ENCODE results near the gene NAALADL1.

Gene NAALADL1

DNA sequence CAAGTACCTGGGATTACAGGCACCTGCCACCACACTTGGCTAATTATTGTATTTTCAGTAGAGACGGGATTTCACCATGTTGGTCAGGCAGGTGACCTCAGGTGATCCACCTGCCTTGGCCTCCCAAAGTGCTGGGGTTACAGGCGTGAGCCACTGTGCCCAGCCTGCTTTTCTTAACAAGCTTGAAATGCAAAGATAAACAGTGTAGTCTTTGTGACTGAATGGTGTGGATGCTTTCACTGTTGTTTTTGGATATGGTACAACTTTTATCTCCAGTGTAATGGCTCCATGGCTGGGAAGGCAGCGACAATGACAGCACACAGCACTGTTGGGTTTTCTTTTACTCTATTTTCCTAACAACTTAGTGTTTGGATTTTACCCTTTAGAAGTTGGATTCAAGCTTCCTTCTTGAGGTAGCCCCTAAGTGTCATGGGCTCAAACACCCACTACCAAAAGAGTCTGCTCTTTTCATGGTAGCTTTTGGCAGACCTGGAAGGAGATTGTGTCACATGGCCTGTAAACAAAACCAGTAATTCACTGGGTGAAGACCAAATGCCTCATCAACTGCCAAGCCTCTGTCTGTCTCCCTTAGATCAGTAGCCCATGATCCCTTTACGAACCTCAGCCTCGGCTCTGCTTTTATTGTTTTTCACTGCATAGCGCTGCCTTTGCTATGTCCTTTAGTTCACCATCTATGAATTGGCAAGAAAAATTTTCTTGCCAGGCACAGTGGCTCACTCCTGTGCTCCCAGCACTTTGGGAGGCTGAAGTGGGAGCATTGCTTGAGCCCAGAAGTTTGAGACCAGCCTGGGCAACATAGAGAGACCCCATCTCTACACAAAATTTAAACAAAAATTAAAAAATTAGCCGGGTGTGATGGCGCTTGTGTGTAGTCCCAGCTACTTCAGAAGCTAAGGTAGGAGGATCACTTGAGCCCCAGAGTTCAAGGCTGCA is 44.1 kb upstream of the NAALADL1 start:
- peaks cover 3% of the 10 kb centered on the region for H3K36me3 ChIP-seq (ENCODE audit: control insufficient read depth, insufficient read depth, low read length)
- TF ChIP-seq CTCF (IDR thresholded peaks at IDR 0.05; ENCODE audit: insufficient read depth, low read length, poor library complexity, severe bottlenecking), result no peak
- H3K4me3 ChIP-seq (replicated peaks; ENCODE audit: low read depth, low read length), result no peak overlapping the region
- H3K27me3 ChIP-seq (replicated peaks; ENCODE audit: control insufficient read depth, insufficient read depth, low read length), result no peaks in the 10 kb centered on the region
- no peak for DNase-seq (ENCODE audit: extremely low read depth, insufficient read length)

DNA sequence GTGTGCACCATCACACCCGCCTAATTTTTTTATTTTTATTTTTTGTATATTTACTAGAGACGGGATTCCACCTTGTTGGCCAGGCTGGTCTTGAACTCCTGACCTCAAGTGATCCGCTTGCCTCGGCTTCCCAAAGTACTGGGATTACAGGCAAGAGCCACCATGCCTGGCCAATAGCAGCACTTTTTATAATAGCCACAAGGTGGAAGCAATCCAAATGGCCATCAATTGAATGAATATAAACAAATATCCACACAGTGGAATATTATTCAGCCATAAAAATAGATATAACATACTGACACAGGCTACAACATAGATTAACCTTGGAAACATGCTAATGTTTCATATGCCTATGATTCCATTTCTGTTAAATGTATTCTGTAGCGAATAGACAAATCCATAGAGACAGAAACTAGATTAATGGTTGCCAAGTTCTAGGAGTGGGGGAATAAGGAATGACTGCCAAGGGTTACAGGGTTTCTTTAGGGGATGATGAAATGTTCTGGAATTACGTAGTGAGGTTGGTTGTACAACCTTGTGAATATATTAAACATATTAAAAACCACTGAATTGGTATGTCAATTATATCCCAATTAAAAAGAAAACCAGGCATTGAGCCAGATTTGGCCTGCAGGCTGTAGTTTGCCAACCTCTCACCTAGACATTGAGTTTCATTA is 42.5 kb upstream of the NAALADL1 start:
- peak; percentile 7 for TF ChIP-seq CTCF (IDR thresholded peaks at IDR 0.05; ENCODE audit: insufficient read depth, low read length, poor library complexity, severe bottlenecking)
- no peak overlapping the region for H3K4me3 ChIP-seq (replicated peaks; ENCODE audit: low read depth, low read length)
- peaks cover 3% of the 10 kb centered on the region for H3K36me3 ChIP-seq (ENCODE audit: control insufficient read depth, insufficient read depth, low read length)
- no peak for DNase-seq (ENCODE audit: extremely low read depth, insufficient read length)
- no peaks in the 10 kb centered on the region for H3K27me3 ChIP-seq (replicated peaks; ENCODE audit: control insufficient read depth, insufficient read depth, low read length)

DNA sequence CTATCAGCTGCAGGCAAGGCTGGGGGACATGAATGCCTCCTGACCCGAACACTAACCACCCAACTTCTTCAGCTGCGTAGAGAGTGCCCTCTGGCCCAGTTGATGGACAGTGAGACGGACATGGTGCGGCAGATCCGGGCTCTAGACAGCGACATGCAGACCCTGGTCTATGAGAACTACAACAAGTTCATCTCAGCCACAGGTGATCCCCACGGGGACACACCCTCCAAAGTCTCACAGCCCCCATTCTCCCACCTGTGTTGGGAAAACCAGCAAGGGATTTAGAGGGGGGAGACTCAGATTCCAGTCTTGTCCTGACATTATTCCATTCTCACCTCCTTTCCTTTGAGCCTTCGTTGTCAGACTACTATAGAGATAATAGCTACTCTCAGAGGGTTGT is 38.6 kb upstream of the NAALADL1 start:
- Histone ChIP-seq H3K36me3 (ENCODE audit: control insufficient read depth, insufficient read depth, low read length) (peaks cover 3% of the 10 kb centered on the region), H3K4me3 (replicated peaks; ENCODE audit: low read depth, low read length) (peak overlapping the region; percentile 76), H3K27me3 (replicated peaks; ENCODE audit: control insufficient read depth, insufficient read depth, low read length) (no peaks in the 10 kb centered on the region)
- DNase-seq (ENCODE audit: extremely low read depth, insufficient read length), result no peak
- TF ChIP-seq CTCF (IDR thresholded peaks at IDR 0.05; ENCODE audit: insufficient read depth, low read length, poor library complexity, severe bottlenecking), result no peak

DNA sequence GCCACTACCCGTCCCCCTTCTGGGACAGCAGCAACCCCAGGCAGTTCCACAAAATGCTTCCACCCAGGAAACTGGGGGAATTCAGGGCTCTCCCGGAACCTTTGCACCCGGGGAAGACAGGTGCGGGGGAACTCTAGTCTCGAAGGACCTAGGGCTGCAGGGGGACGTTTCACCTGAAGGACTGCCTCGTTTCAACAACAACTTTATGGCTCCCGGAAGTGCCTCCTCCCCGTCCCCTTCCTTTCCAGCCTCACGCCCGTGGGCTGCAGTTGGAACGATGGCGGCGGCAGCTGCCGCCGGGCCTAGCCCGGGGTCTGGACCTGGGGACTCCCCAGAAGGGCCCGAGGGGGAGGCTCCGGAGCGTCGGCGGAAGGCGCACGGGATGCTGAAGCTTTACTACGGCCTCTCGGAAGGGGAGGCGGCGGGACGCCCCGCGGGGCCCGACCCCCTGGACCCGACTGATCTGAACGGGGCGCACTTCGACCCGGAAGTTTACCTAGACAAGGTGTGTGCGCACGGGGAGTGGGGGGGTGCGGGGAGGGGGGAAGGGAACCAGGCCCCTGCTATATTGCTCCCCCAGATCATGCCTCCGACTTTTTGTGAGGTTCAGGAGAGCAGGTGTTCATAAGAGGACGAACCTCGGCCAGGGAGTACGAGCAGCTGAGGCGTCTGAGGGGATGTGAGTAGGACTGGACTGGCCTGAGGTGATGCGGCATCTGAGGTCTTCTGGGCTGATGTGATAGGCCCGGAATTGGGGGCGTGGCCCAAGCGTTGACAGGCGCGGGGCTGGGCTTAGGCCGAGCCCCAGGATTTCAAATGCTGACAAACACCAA is 37.8 kb upstream of the NAALADL1 start, which contains the start of gene VPS51:
TSS of gene VPS51 (plus strand) at position 241 of the 833 bp plus-strand sequence. CDS start at position 278, 37 bp downstream.
- peaks cover 3% of the 10 kb centered on the region for H3K36me3 ChIP-seq (ENCODE audit: control insufficient read depth, insufficient read depth, low read length)
- no peak for TF ChIP-seq CTCF (IDR thresholded peaks at IDR 0.05; ENCODE audit: insufficient read depth, low read length, poor library complexity, severe bottlenecking)
- H3K4me3 ChIP-seq (replicated peaks; ENCODE audit: low read depth, low read length), result peak within 1 kb of the TSS; percentile 76
- H3K27me3 ChIP-seq (replicated peaks; ENCODE audit: control insufficient read depth, insufficient read depth, low read length), result no peaks in the 10 kb centered on the region
- peak; percentile 86 for DNase-seq (ENCODE audit: extremely low read depth, insufficient read length)

DNA sequence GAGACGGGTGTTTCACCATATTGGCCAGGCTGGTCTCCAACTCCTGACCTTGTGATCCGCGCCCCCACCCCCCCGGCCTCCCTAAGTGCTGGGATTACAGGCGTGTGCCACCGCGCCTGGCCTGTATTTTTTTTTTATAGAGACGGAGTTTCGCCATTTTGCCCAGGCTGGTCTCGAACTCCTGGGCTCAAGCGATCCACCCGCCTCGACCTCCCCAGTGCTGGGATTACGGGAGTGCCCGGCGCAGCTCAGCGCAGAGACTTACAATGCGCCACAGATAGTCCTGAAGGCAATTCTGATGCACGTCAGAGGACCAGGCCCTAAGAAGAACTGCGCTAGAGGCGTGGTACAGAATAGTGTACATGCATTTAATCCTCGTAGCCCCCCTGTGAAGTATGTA is 37.1 kb upstream of the NAALADL1 start:
- no peak overlapping the region; the same call in 1 of the 2 replicates for H3K4me3 ChIP-seq (replicated peaks; ENCODE audit: low read depth, low read length)
- DNase-seq (ENCODE audit: extremely low read depth, insufficient read length), result no peak
- peaks cover 5% of the 10 kb centered on the region for H3K36me3 ChIP-seq (ENCODE audit: control insufficient read depth, insufficient read depth, low read length)
- TF ChIP-seq CTCF (IDR thresholded peaks at IDR 0.05; ENCODE audit: insufficient read depth, low read length, poor library complexity, severe bottlenecking), result no peak
- no peaks in the 10 kb centered on the region for H3K27me3 ChIP-seq (replicated peaks; ENCODE audit: control insufficient read depth, insufficient read depth, low read length)
